ENCODE measurements around the gene ACVR1. TPM values are rescaled to one million over a fixed set of nuclear protein-coding genes. Genes with fewer than 3 reads are reported as not detected.

ACVR1 gene
- total and polyA plus RNA-seq, 2 of the 13 experiments (the other 11 are each of a cell fraction or from before 2014, with no cell fraction given): 2.3 to 5.4 TPM

GRCh38 chr2:157840568-157841156 is 35.5 kb downstream of the ACVR1 start (continued):
- TF ChIP-seq ZNF577 (CRISPR knock-in tag; IDR thresholded peaks at IDR 0.05; ENCODE audit: borderline replicate concordance, low read depth) (no peak), MAFF (IDR thresholded peaks at IDR 0.05; ENCODE audit: low read depth, low read length) (no peak), ZKSCAN8 (CRISPR knock-in tag; IDR thresholded peaks at IDR 0.05; ENCODE audit: borderline replicate concordance) (0 out of 2 replicates have a peak, but pooled peaks have one; percentile 28), ZNF446 (CRISPR knock-in tag; IDR thresholded peaks at IDR 0.05) (no peak), PITX1 (CRISPR knock-in tag; IDR thresholded peaks at IDR 0.05) (peak; percentile 91), NAIF1 (CRISPR knock-in tag; IDR thresholded peaks at IDR 0.05; ENCODE audit: borderline replicate concordance) (no peak), XRCC5 (optimal IDR thresholded peaks at IDR 0.05; ENCODE audit: low read length) (peak; percentile 61), YEATS4 (CRISPR knock-in tag; IDR thresholded peaks at IDR 0.05; ENCODE audit: borderline replicate concordance) (peak; percentile 59; the same call in 1 of the 2 replicates), HMG20A (CRISPR knock-in tag; IDR thresholded peaks at IDR 0.05; ENCODE audit: borderline replicate concordance) (peak; percentile 55; the same call in 1 of the 2 replicates), CHD4 (IDR thresholded peaks at IDR 0.05; ENCODE audit: borderline replicate concordance, low read length) (no peak), NFKB2 (CRISPR knock-in tag; IDR thresholded peaks at IDR 0.05; ENCODE audit: borderline replicate concordance) (peak; percentile 54; the same call in 1 of the 2 replicates), NPAS2 (CRISPR knock-in tag; IDR thresholded peaks at IDR 0.05; ENCODE audit: borderline replicate concordance) (no peak), JUNB (CRISPR knock-in tag; IDR thresholded peaks at IDR 0.05; ENCODE audit: borderline replicate concordance) (no peak), MLX (CRISPR knock-in tag; IDR thresholded peaks at IDR 0.05) (peak; percentile 94), HHEX (CRISPR knock-in tag; IDR thresholded peaks at IDR 0.05) (no peak), CEBPZ (IDR thresholded peaks at IDR 0.05; ENCODE audit: low read length) (no peak), MTF1 (CRISPR knock-in tag; IDR thresholded peaks at IDR 0.05) (no peak), ZFP36L2 (CRISPR knock-in tag; IDR thresholded peaks at IDR 0.05) (0 out of 2 replicates have a peak, but pooled peaks have one; percentile 37)
- TF ChIP-seq, protein P1, sequence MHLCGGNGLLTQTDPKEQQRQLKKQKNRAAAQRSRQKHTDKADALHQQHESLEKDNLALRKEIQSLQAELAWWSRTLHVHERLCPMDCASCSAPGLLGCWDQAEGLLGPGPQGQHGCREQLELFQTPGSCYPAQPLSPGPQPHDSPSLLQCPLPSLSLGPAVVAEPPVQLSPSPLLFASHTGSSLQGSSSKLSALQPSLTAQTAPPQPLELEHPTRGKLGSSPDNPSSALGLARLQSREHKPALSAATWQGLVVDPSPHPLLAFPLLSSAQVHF (CRISPR knock-in tag; IDR thresholded peaks at IDR 0.05): no peak
- TF ChIP-seq, protein P2, sequence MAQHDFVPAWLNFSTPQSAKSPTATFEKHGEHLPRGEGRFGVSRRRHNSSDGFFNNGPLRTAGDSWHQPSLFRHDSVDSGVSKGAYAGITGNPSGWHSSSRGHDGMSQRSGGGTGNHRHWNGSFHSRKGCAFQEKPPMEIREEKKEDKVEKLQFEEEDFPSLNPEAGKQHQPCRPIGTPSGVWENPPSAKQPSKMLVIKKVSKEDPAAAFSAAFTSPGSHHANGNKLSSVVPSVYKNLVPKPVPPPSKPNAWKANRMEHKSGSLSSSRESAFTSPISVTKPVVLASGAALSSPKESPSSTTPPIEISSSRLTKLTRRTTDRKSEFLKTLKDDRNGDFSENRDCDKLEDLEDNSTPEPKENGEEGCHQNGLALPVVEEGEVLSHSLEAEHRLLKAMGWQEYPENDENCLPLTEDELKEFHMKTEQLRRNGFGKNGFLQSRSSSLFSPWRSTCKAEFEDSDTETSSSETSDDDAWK (CRISPR knock-in tag; IDR thresholded peaks at IDR 0.05): no peak
- TF ChIP-seq, protein P3, sequence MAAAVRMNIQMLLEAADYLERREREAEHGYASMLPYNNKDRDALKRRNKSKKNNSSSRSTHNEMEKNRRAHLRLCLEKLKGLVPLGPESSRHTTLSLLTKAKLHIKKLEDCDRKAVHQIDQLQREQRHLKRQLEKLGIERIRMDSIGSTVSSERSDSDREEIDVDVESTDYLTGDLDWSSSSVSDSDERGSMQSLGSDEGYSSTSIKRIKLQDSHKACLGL (CRISPR knock-in tag; IDR thresholded peaks at IDR 0.05): peak; percentile 56; the same call in 1 of the 2 replicates
- TF ChIP-seq, protein P4, sequence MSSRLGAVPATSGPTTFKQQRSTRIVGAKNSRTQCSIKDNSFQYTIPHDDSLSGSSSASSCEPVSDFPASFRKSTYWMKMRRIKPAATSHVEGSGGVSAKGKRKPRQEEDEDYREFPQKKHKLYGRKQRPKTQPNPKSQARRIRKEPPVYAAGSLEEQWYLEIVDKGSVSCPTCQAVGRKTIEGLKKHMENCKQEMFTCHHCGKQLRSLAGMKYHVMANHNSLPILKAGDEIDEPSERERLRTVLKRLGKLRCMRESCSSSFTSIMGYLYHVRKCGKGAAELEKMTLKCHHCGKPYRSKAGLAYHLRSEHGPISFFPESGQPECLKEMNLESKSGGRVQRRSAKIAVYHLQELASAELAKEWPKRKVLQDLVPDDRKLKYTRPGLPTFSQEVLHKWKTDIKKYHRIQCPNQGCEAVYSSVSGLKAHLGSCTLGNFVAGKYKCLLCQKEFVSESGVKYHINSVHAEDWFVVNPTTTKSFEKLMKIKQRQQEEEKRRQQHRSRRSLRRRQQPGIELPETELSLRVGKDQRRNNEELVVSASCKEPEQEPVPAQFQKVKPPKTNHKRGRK (CRISPR knock-in tag; IDR thresholded peaks at IDR 0.05): peak; percentile 48; the same call in 1 of the 2 replicates
